Vagina (tissue), 2 donors: ENCODE results near the gene LMTK3.

ENCODE experiments used
- CTCF ChIP-seq, 3 experiments: fragments of 450-650 bp in 2 of 3; fragments of 200-600 bp in 1 of 3; sonication (generic) in 1 of 3; IDR thresholded peaks; one replicate each; pipeline ENCODE4 v1.5.1; 2017 to 2019; ENCODE audit warnings: antibody characterized with exemption in 3 of 3, mild to moderate bottlenecking in 2 of 3, moderate library complexity in 2 of 3
- POLR2A ChIP-seq, 2 donors: fragments of 450-650 bp; IDR thresholded peaks; one replicate each; pipeline ENCODE4 v1.6.1; 2017; ENCODE audit warnings: antibody characterized with exemption in 2 of 2, mild to moderate bottlenecking in 2 of 2, moderate library complexity in 2 of 2
- POLR2AphosphoS5 ChIP-seq, 2 donors: sonication (generic); formaldehyde crosslinking; IDR thresholded peaks; one replicate each; pipeline ENCODE4 v1.9.0; 2017; ENCODE audit warnings: antibody characterized with exemption in 2 of 2, mild to moderate bottlenecking in 2 of 2, low read depth in 1 of 2; ENCODE audit not compliant: insufficient read depth in 1 of 2

- TF ChIP-seq CTCF (IDR thresholded peaks at IDR 0.05) (no peak), POLR2AphosphoS5 (IDR thresholded peaks at IDR 0.05; ENCODE audit: insufficient read depth in 1 of 2, low read depth in 1 of 2) (no peak), POLR2A (IDR thresholded peaks at IDR 0.05) (no peak)
Measured at GRCh38 chr19:48516536-48516935, 4.9 kb upstream of the LMTK3 start.
